Epithelial cell of esophagus (primary cell): Measurements from ENCODE around the gene PDE7B.
"Not testable (repeated sequence)": the region's sequence is repeated elsewhere in the genome, so short reads cannot be mapped to it uniquely, and the experiment has no call there.

Experiments
- DNase-seq: peaks from one replicate; pipeline ENCODE4 v3.0.0; 2010; ENCODE audit warnings: low read depth
- H3K4me3 ChIP-seq: 2 replicates; pipeline ENCODE4 v1.5.1; 2011; ENCODE audit warnings: mild to moderate bottlenecking, low read length, control low read depth
- TF ChIP-seq, protein P1 (sequence below): IDR thresholded peaks from 2 replicates; pipeline ENCODE4 v1.5.1; 2011; ENCODE audit warnings: low read depth, mild to moderate bottlenecking, low read length, control low read depth, inconsistent platforms; ENCODE audit not compliant: insufficient read depth; ENCODE audit errors: missing control alignments

The PDE7B gene

DNA sequence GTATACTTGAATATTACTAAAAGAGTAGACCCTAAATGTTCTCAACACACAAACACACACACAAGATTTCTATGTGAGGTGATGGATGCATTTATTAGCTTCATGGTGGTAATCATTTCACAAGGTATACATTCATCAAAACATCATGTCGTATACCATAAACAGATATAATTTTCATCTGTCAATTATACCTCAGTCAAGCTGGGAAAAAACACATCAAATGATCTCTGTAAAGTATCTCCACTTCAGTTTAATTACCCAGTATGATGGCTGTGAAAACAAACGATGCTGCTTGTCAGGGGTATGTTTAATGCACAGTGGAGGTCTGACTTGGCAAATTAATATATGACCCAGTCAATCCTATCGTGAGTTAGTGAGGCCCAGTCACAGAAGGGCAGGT lies 241.4 kb downstream of the PDE7B start:
- TF ChIP-seq, protein P1, sequence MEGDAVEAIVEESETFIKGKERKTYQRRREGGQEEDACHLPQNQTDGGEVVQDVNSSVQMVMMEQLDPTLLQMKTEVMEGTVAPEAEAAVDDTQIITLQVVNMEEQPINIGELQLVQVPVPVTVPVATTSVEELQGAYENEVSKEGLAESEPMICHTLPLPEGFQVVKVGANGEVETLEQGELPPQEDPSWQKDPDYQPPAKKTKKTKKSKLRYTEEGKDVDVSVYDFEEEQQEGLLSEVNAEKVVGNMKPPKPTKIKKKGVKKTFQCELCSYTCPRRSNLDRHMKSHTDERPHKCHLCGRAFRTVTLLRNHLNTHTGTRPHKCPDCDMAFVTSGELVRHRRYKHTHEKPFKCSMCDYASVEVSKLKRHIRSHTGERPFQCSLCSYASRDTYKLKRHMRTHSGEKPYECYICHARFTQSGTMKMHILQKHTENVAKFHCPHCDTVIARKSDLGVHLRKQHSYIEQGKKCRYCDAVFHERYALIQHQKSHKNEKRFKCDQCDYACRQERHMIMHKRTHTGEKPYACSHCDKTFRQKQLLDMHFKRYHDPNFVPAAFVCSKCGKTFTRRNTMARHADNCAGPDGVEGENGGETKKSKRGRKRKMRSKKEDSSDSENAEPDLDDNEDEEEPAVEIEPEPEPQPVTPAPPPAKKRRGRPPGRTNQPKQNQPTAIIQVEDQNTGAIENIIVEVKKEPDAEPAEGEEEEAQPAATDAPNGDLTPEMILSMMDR = no peak
- H3K4me3 ChIP-seq = no peak overlapping the region
- DNase-seq = no peak

- DNase-seq = no peak
- no peak overlapping the region for H3K4me3 ChIP-seq
- TF ChIP-seq, protein P1 = no peak
Measured at GRCh38 chr6:136093835-136094234, 242.3 kb downstream of the PDE7B start.

- DNase-seq = no peak
- TF ChIP-seq, protein P1 = no peak
- H3K4me3 ChIP-seq = no peak overlapping the region
Measured at GRCh38 chr6:136094812-136095211, 243.3 kb downstream of the PDE7B start.

GRCh38 chr6:136095986-136096385 lies 244.5 kb downstream of the PDE7B start:
- TF ChIP-seq, protein P1 = no peak
- no peak for DNase-seq
- no peak overlapping the region for H3K4me3 ChIP-seq

DNA sequence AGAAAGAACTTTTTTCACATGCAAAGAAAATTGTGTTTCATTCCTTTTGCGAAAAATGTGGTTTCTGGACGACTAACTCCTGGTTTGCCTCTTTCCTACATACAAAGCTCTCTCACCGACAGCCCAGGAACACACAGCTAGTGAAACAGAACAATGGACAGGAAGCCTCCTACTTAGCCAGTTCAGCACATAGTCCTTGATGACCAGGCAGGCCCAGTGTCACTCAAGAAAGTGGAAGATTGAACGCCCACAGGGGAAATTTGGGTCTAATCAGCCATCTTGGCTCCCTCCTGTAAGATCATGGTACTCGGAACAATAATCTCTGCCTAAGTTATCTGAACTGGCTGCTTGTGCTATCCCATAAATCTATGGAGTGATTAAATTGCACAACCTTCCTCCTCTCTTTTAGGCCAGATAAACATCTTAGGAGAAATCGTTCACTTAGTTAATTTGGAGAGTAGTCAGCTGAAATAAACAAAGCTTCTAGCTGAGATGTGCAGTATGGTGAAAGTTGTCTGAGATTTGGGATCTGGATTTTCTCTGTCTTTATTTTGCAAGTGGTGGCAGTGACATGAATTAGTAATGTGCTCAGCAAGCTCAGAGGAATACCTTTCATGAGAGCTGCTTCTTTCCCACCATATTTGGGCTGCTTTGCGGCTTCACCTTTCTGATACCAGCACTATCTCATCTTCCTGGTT lies 251.6 kb downstream of the PDE7B start:
- no peak overlapping the region for H3K4me3 ChIP-seq
- TF ChIP-seq, protein P1 = no peak
- no peak for DNase-seq

DNA sequence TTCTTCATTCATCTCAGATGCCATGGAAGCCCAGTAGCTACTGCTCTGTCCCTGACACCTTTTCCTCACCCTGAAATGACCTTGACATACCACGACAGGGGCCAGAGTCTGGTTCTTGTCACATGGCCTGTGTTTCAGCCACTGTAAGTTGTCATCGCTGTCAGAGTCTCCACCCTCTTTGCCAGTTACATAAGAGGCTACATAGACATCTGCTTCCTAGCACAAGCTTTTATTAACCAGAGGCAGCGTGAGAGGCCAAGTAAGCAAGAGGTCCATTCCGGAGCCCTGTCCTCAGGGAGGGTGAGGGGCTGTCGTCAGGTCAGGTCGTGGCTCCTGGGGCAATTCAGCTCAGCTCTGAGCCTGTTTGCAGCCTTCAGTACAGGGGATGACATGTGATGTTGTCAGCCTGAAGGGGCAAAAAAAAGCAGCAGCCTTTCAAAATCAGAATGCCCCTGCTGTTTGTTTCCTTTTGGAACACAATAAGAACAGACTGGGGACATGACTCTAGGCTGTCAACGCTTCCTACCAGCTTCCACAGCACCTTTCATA lies 252.3 kb downstream of the PDE7B start:
- TF ChIP-seq, protein P1 = no peak
- no peak for DNase-seq
- H3K4me3 ChIP-seq = no peak overlapping the region

DNA sequence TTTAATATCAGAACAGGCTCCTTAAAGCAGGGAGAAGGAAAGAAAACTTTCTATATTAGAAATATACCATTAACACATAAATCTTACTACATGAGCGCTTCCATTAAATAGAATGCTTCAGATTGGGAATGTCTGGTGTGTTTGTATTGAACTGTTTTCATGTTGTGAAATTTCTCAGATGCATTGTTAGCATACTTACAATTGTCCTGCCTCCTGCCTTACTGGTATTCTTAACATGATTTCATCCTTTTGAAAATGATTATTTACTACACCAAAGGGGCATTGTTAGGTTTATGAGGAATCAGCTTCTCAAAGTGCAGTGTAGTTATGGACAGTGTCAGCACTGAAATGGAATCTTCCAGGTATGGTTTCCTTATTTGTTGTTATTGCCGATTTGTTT lies 253.1 kb downstream of the PDE7B start:
- no peak for DNase-seq
- TF ChIP-seq, protein P1 = no peak
- no peak overlapping the region for H3K4me3 ChIP-seq

DNA sequence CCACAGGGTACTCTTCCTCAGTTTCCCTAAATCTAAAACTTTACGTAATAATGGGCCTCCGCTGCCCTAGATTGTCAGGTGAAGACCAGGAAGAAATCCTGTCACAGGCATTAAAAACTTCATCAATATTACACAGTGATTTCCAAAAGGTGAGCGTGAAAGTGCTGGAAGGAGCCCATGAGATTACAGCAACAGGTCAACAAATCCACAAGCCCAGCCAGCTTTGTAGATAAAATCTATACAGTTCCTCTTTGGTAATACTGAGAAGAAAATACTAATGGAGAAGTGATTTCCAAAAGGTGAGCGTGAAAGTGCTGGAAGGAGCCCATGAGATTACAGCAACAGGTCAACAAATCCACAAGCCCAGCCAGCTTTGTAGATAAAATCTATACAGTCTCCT lies 254.3 kb downstream of the PDE7B start:
- not testable (repeated sequence) for DNase-seq, H3K4me3 ChIP-seq
